ENCODE measurements around the gene NHLH2. TPM values are rescaled to one million over a fixed set of nuclear protein-coding genes. Genes with fewer than 3 reads are reported as not detected.

NHLH2 gene
- under 0.01 TPM in 1 of 2 replicates, not detected in the other for total RNA-seq

GRCh38 chr1:115840605-115841460 lies at the start of gene NHLH2:
TSS of gene NHLH2 (minus strand) at chr1:115841126. CDS start at chr1:115838372, 2,754 bp downstream.

Other genes with a start within 250 kb of the NHLH2 start
- gene VANGL1, start 199.2 kb downstream of the NHLH2 start, total RNA-seq = 7.2 and 12.4 TPM in 2 replicates
- gene CASQ2, start 72.4 kb downstream of the NHLH2 start, total RNA-seq = 1.5 TPM in 1 of 2 replicates, not detected in the other
- 0.32 and 1.9 TPM in 2 replicates for gene SLC22A15, start 135.4 kb upstream of the NHLH2 start, total RNA-seq